Hematopoietic multipotent progenitor cell treated with erythropoietin and hydrocortisone succinate and interleukin-3 and kit ligand, for 8 days (in vitro differentiated cells): ENCODE data around the gene CDRT15.
"Not testable (repeated sequence)": the region's sequence is repeated elsewhere in the genome, so short reads cannot be mapped to it uniquely, and the experiment has no call there.

Source experiments
- DNase-seq: peaks from one replicate; pipeline ENCODE4 v3.0.0-alpha.2; 2015

The CDRT15 gene

GRCh38 chr17:14236762-14237161 lies at the start of gene CDRT15:
Gene CDRT15, minus strand, starts transcription at chr17:14236862. Its CDS starts 29 bp downstream, at chr17:14236833.
- not testable (repeated sequence) for DNase-seq

DNA sequence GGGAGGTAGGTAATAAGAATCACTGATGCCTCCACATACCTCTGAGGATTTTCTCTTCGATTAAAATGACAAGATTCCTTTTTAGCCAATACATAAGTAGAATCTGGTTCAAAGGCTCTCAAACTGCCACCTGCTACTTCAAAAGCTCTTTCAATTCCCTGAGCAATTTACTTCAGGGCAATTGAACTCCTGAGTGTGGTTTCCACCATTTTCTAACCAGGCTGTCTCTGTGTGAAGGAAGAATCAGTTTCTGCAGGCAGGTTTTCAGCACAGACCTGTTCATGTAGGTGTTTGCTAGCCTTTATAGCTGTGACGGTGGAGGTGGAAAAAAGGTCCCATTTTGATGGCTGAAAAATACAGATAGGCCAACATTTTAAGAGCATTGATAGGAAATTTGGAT lies 46.1 kb upstream of the CDRT15 start:
- no peak for DNase-seq

DNA sequence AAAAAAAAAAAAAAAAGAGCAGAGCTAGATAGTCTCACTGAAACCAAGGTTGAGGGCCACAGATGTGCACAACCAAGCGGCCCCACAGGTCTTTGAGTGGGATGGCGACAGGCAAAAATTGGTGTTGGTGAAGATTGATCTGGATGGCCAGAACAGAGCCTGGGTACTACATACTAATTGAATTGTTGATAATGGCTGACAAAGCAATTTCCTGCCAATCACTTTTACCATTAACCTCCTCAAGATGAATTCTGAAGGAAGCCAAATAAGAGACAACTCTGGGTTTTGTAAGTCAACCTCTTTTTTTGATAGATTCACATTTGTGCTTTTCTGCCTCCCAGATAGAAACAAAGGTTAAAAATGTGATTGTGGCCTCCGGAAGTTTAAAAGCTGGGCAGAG lies 44.9 kb upstream of the CDRT15 start:
- DNase-seq = no peak

GRCh38 chr17:14276535-14277250 lies 40.0 kb upstream of the CDRT15 start:
- no peak for DNase-seq

DNA sequence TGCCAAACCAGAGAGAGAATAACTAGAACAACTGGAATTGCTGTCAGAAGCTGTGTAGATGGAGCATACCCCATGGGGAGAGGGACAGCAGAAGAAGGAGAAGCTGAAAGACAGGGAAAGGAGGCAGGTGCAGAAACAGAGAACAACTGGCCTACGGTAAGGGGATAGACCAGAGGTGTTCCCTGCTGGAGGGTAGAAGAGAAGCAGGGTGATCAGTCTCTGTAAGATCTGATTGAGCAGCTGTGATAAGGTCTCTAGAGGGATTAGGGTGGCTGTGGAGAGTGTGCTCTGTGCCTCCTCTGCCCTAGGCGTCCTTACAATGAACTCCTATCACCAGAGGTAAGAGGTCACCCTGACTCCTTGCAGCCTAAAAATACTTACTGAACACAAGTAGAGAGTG lies 33.8 kb upstream of the CDRT15 start:
- DNase-seq = no peak

DNA sequence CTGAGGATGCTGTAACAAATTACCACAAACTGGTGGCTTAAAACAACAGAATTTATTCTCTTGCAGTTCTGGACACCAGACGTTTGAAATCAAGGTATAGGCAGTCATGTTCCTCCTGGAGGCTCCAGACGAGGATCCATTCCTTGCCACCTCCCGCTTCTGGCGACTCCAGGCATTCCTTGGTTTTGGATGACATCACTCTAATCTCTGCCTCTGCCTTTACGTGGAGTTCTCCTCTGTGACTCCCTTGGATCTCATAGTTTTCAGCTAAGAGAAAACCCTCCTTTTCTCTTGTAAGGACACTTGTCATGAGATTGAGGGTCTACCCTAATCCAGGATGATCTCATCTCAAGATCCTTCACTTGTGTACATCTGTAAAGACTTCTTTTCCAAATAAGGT lies 32.8 kb upstream of the CDRT15 start:
- DNase-seq = no peak

DNA sequence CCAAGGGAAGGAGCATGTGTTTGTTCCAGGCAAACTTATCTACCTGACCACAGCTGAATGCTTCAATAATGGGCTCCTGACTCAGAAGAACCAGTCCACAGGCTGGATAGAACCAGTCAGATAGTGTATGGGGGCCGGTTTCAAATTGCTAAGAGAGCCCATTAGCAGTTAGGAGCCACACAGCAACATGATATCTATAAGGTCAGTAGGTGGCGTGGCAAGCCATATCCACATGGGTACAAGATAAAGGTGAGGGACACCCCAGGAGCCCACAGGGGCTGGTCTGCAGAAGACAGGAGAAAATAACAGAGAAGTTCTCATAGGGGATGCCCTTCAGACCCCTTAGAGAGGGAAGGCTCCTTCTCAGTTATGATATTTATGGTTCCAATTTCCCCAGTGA lies 31.6 kb upstream of the CDRT15 start:
- DNase-seq = no peak

DNA sequence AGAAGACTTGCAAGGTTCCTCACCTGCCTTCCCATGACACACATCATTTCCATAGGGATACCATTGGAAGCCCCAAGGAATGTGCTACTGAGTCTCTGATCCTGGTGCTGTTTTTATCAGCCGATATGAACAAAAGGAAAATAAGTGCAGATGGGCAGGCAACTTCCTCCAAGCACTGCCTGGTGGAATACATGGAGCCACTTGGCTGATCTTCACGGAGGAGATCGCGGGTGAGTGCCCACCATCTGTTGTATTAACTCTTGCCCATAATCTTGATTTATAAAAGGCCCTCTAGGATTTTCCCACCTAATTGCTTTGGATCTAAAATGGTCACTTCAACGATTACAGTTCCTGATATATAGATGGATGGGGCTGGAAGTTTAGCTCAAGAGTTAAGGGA lies 24.7 kb upstream of the CDRT15 start:
- DNase-seq = no peak

DNA sequence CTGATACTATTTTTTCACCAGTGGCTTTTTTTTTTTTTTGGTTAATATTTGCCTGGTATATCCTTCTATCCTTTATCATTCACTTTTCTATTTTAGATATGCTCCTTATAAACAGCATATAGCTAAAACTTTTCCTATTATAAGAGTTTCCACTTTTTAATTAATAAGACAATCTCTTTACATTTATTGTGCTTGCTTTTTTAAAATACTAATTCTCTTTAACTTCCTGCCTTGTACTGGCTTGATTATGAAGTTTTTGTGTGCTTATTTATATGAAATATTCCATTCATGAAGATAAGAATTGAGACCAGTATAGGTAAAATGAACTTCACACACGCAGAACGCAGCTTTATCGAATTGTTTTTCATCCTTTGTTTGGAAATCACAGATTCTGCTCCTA lies 9.0 kb upstream of the CDRT15 start:
- DNase-seq = no peak

- no peak for DNase-seq
Measured at GRCh38 chr17:14245002-14245401, 8.3 kb upstream of the CDRT15 start.

DNA sequence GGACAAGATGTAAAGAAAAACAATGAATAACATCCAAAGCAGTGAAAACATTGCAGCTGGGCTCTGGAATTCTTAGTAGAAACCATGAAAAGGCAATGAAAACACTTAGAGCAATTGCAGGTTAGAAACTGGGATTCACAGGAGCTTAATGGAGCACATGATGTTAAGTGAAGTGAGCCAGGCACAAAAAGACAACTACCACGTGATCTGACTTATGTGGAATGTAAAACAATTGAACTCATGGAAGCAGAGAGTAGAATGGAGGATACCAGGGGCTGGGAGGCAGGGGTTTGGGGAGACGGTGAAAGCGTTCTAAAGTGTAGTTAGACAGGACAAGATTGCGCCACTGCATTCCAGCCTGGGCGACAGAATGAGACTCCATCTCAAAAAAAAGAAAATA lies 2.6 kb upstream of the CDRT15 start:
- not testable (repeated sequence) for DNase-seq

DNA sequence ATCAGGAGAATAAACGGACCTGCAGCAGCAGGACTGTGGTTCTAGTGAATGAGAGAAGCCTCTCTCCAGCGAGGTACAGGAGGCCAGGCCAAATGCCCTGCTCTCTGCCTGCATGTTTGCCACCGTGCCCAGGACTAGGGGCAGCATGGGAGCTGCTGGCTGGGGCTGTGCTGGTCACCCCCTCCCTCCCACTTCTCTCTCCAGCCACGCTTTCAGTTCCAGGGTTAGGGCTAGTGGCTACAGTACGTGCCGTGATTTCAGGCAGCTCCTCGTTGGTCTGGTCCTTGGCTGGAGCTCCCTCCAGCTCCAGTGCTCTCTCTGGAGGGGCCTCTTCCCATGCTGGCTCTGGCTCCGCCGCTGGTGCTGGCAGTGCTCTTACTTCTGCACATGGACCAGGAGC lies 630 bp downstream of the CDRT15 start:
- not testable (repeated sequence) for DNase-seq

DNA sequence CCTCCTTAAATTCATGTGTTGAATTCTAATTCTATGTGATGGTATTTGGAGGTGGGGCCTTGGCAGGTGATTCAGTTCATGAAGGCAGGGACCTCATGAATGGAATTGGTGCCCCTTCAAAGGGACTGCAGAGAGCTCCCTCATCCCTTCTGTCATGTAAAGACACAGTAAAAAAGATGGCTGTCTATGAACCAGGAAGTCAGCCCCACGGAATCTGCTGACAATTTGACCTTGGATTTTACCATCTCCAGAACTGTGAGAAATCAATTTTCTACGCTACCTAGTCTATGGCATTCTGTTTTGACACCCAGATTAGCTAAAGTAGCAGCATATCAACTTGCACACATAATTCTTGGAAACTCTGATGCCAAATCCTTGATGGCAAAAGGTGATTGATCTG lies 1.6 kb downstream of the CDRT15 start:
- DNase-seq = not testable (repeated sequence)

DNA sequence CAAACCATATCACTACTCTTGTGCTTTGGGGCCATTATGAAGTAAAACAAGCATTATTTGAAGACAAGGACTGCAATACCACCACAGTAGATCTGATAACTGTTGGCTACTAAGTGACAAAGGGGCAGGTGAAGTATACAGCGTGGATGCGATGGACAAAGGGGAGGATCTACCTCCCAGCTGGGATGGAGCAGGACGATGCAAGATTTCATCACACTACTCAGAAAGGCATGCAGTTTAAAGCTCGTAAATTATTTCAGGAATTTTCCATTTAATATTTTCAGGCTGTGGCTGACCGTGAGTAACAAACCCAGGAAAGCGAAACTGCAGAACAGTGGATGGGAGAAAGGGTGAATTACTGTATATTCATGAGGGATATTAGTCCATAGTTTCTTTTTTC lies 5.5 kb downstream of the CDRT15 start:
- not testable (repeated sequence) for DNase-seq

- DNase-seq = no peak
Measured at GRCh38 chr17:14228903-14229302, 7.8 kb downstream of the CDRT15 start.

- DNase-seq = no peak
Measured at GRCh38 chr17:14227052-14227451, 9.6 kb downstream of the CDRT15 start.

- DNase-seq = no peak
Measured at GRCh38 chr17:14225254-14225980, 11.2 kb downstream of the CDRT15 start.

DNA sequence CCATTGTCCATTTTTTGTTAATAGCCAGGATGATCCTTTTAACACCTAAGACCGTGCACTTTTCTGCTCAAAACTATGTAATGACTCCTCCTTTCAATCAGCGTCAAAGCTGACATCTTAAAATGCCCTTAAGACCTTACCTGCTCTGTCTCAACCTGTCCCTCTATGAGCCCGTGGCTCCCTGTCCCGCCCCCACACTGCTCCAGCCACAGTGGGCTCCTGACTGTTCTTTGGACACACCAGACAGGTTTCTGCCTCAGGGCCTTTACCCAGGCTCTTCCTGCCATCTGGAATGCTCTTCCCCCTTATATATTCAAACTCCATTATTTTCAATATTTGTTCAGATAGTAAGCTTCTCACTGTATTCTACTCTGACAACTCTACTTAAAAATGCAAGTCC lies 14.1 kb downstream of the CDRT15 start:
- DNase-seq = no peak

DNA sequence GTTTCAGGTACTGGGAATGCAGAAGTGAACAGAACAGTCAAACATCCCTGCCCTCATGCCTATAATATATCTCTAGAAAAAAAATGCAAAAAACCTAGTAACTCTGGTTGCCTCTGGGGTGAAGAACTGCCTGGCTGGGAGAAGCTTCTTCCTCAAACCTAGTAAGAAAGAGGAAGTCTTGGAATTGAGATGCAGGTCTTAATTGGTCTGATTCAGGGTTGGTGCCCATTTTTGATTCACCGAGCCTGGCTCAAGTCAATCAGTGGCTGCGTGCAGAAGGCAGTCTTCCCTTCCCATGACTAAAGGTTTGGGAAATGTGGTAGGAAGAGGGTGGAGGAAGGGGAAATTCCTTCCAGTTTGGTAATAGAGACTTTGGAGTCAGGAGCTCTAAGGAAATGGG lies 22.4 kb downstream of the CDRT15 start:
- DNase-seq = no peak

GRCh38 chr17:14212401-14212800 lies 24.3 kb downstream of the CDRT15 start:
- no peak for DNase-seq

- peak; percentile 32 for DNase-seq
Measured at GRCh38 chr17:14211801-14212200, 24.9 kb downstream of the CDRT15 start.

GRCh38 chr17:14211246-14211645 lies 25.4 kb downstream of the CDRT15 start:
- DNase-seq = no peak

DNA sequence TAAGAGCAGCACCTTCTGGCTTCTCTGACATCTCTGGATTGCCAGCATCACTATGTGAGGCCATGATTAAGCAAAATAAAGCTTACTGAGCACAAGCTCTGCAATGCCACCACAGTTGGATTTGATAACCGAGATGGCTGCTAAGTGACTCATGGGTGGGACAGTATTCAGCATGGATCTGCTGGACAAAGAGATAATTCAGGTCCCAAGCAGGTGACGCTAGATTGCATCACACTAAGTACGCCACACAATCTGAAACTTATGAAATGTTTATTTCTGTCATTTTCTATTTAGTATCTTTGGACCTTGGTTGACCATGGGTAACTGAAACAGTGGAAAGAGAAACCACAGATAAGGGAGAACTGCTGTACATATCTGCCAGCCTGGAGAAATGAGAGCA lies 27.4 kb downstream of the CDRT15 start:
- peak; percentile 77 for DNase-seq

- DNase-seq = no peak
Measured at GRCh38 chr17:14207791-14208190, 28.9 kb downstream of the CDRT15 start.

DNA sequence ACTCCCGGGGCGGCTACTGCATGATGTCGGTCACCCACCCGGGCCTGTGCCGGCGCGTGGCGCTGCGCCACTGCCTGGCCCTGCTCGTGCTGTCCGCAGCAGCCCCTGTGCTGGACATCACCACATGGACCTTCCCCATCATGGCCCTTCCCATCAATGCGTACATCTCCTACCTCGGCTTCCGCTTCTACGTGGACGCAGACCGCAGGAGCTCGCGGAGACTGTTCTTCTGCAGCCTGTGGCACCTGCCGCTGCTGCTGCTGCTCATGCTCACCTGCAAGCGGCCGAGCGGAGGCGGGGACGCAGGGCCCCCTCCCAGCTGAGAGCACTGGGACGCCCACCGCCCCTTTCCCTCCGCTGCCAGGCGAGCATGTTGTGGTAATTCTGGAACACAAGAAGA lies 29.8 kb downstream of the CDRT15 start:
- no peak for DNase-seq
